MM.1S (cell line): ENCODE results near the gene ZNF132.

ENCODE experiments used
- CTCF ChIP-seq: fragments of 300-600 bp; sonication (generic); IDR thresholded peaks from 2 replicates; pipeline ENCODE4 v1.5.1; 2016; ENCODE audit warnings: antibody characterized with exemption, low read length, mixed read lengths
- EZH2 ChIP-seq: fragments of 300-600 bp; sonication (generic); optimal IDR thresholded peaks from 2 replicates; pipeline ENCODE3; 2017; ENCODE audit warnings: low read depth, mild to moderate bottlenecking, antibody characterized with exemption, low read length, mixed read lengths
- EZH2phosphoT487 ChIP-seq: fragments of 300-600 bp; sonication (generic); IDR thresholded peaks from 2 replicates; pipeline ENCODE4 v1.6.1; 2018; ENCODE audit warnings: antibody characterized with exemption, low read length

GRCh38 chr19:58406818-58407657, 32.9 kb downstream of the ZNF132 start:
- TF ChIP-seq CTCF (no peak), EZH2phosphoT487 (no peak), EZH2 (no peak)
